HAP-1 (cell line): Measurements from ENCODE around the gene KCNJ12.
"Not testable (repeated sequence)": the region's sequence is repeated elsewhere in the genome, so short reads cannot be mapped to it uniquely, and the experiment has no call there.

Source experiments
- DNase-seq, 2 experiments: peaks; one replicate each; pipeline ENCODE4 v3.0.0-alpha.2; 2016 to 2020; ENCODE audit warnings: low spot score in 2 of 2
- H3K27me3 ChIP-seq: fragments of 250-450 bp; sonication (Bioruptor Pico); 2 replicates; pipeline ENCODE4 v1.5.1; 2020; ENCODE audit warnings: low read depth, mild to moderate bottlenecking, moderate library complexity
- H3K36me3 ChIP-seq: fragments of 250-450 bp; sonication (Bioruptor Pico); replicated peaks from 2 replicates; pipeline ENCODE4 v1.5.1; 2020; ENCODE audit warnings: mild to moderate bottlenecking
- H3K4me1 ChIP-seq: fragments of 250-450 bp; sonication (Bioruptor Pico); 2 replicates; pipeline ENCODE4 v1.5.1; 2020; ENCODE audit warnings: mild to moderate bottlenecking
- H3K4me3 ChIP-seq: fragments of 250-450 bp; sonication (Bioruptor Pico); 2 replicates; pipeline ENCODE4 v1.5.1; 2020; ENCODE audit warnings: mild to moderate bottlenecking, moderate library complexity
- H3K9me3 ChIP-seq: fragments of 250-450 bp; sonication (Bioruptor Pico); 2 replicates; pipeline ENCODE4 v1.5.1; 2020; ENCODE audit warnings: mild to moderate bottlenecking, moderate library complexity
- in situ Hi-C: fragments of 300-500 bp; cut with MboI; formaldehyde crosslinking; loops from 3 replicates; pipeline ENCODE4 v1.14.3; 2020; ENCODE audit warnings: low sequenced_read_pairs, inconsistent platforms, mixed read lengths

KCNJ12 gene

DNA sequence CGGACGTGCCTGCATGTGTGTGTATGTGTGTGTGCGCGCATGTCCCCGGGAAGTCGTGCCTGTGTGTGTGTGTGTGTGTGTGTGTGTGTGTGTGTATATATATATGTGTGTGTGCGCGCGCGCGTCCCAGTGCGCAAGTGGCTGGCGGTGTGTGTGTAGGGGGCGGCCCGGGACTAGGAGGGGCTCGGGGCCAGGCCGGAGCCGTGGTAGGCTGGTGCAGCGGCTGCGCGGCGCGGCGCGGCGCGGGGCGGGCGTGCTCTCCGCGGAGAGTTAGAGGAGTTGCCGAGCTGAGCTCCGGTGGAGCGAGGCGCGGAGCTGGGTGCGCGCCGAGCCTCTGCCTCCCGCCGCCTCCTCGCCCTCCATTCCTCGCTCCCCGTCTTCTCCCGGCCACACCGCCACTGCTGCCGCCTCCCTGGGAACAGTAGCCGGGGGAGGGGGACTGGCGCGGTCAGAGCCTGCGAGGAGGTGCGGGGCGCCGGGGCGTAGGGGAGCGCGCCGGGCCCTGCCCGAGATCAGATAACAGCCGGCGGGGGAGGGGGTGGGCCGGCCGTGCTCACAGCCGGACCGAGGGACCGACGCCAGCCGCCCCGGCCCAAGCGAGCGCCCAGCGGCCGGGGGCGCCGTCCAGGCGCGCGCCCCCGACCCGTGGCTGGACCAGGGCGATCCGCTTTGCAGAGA is at the start of gene KCNJ12:
TSS of gene KCNJ12 (plus strand) at position 277 of the 678 bp plus-strand sequence. CDS start 38,986 bp downstream, outside the sequence.
- Histone ChIP-seq H3K4me3 (no peak within 1 kb of the TSS), H3K36me3 (no peaks in the 10 kb centered on the region), H3K9me3 (no peaks in the 10 kb centered on the region), H3K27me3 (peaks cover 13% of the 10 kb centered on the region), H3K4me1 (no peaks in the 10 kb centered on the region)
- in situ Hi-C loops: no loop called here
- DNase-seq: no peak

DNA sequence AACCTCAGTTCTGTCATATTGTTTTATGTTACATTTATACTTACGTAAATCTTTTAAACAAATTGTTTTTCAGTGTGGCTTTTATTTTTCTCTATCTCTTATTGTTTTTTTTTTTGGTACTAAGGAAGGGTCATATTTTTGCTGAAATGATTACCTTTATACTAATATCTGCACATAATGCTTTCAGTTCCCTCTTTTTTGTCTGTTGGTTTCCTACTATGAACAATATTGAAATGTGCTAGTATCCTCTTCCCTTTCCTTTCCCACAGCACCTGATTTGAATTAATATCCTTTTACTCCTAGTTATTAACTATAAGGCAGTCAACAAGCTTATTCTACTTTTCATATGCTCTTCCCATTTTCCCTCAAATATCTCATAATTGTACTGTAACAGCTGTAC is 48.2 kb upstream of the KCNJ12 start:
- H3K4me3 ChIP-seq, H3K27me3 ChIP-seq, H3K4me1 ChIP-seq, DNase-seq, in situ Hi-C loops, H3K36me3 ChIP-seq, H3K9me3 ChIP-seq: not testable (repeated sequence)

DNA sequence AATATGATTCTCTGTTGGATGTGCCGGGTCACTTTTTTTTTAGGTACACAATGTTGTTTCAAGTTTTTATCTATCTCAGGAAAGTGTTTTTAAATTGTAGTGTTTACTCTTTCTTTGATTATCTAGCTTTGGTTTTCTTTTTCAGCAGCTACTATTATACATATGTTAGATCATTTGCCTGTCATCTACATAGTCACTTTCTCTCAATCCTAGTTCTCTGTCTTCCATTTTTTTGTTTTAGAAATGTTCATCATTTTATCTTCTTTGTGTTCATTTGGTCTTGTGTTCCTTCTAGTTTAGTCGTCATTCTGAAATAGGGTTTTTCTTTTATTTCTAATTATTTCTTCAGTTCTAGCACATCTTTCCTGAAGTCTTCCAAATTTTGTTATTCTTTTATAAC is 47.4 kb upstream of the KCNJ12 start:
- H3K4me3 ChIP-seq, H3K4me1 ChIP-seq, H3K27me3 ChIP-seq, DNase-seq, H3K36me3 ChIP-seq, in situ Hi-C loops, H3K9me3 ChIP-seq: not testable (repeated sequence)

GRCh38 chr17:21330436-21331160 is 45.6 kb upstream of the KCNJ12 start:
- Histone ChIP-seq H3K27me3 (no peaks in the 10 kb centered on the region), H3K9me3 (no peaks in the 10 kb centered on the region), H3K4me3 (no peak overlapping the region), H3K36me3 (no peaks in the 10 kb centered on the region), H3K4me1 (no peaks in the 10 kb centered on the region)
- no peak for DNase-seq
- in situ Hi-C loops: no loop called here

DNA sequence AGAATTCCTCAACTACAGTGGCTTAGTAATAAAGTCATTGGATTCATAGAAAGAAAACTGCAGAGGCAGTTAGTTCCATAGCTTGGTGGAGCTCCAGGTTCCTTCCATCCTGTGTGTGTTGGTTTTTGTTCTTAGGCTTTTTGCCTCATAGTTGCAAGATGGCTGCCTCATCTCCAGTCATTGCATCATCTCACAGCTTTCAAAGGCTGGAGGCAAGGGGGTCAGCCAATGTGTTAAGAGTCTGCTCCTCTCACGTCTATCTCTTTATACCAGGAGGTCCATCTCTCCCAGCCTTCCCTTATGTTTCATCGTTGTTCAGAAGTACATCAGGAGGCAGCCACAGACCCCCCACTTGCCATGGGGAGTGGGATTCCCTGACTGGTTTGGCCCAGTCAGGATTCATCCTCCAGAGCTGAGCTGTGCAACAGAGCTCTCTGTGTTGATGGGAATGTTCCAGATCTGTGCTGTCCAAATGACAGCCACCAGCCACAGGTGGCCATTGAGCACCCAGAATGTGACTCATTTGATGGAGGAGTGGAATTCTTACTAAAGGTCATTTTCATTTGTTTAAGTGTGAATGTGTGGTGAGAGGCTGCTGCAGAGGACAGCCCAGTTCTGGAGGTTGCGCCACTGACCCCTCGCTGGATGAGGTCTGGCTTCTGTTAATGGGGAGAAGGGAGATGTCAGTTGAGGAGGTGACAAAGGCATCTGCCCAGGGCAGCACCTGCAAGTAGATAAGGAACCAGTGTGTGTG is 39.4 kb upstream of the KCNJ12 start:
- H3K36me3 ChIP-seq, H3K4me1 ChIP-seq, in situ Hi-C loops, DNase-seq, H3K4me3 ChIP-seq, H3K9me3 ChIP-seq, H3K27me3 ChIP-seq: not testable (repeated sequence)

GRCh38 chr17:21337981-21338625 is 38.1 kb upstream of the KCNJ12 start:
- H3K36me3 ChIP-seq, H3K27me3 ChIP-seq, DNase-seq, H3K4me1 ChIP-seq, H3K9me3 ChIP-seq, H3K4me3 ChIP-seq, in situ Hi-C loops: not testable (repeated sequence)

DNA sequence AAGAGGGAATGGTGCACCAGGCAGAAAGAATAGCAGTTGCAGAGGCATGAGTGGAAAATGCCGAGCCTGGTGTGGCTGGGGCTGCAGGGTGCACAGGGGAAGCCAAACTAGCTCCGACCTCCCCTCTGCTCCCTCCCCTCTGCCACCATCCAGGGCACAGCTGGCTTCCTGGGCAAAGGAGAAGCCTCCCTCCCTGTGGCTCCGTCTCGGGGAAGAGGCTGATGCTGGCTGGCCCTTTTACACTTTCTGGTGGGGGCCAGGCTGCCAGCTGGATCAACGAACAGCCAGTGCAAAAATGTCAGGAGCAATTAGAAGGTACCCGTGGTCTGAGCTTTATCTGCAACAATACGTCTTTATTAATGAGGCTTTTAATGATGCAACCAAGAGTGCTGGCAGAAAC is 37.1 kb upstream of the KCNJ12 start:
- no peaks in the 10 kb centered on the region for H3K27me3 ChIP-seq
- H3K4me1 ChIP-seq: no peaks in the 10 kb centered on the region
- no peaks in the 10 kb centered on the region for H3K9me3 ChIP-seq
- DNase-seq: no peak
- in situ Hi-C loops: no loop called here
- no peak overlapping the region for H3K4me3 ChIP-seq
- no peaks in the 10 kb centered on the region for H3K36me3 ChIP-seq

DNA sequence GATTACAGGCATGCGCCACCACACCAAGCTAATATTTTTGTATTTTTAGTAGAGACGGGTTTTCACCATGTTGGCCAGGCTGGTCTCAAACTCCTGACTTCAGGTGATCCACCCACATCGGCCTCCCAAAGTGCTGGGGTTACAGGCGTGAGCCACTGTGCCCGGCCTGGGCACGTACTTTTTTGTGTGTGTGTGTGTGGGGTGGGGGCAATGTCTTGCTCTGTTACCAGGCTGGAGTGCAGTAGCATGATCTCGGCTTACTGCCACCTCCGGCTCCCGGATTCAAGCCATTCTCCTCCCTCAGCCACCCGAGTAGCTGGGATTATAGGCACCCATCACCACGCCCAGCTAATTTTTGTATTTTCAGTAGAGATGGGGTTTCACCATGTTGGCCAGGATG is 36.6 kb upstream of the KCNJ12 start:
- not testable (repeated sequence) for DNase-seq

GRCh38 chr17:21340407-21340806 is 35.8 kb upstream of the KCNJ12 start:
- in situ Hi-C loops, DNase-seq, H3K36me3 ChIP-seq, H3K4me3 ChIP-seq, H3K9me3 ChIP-seq, H3K4me1 ChIP-seq, H3K27me3 ChIP-seq: not testable (repeated sequence)

More for the DNA sequence above, 36.6 kb upstream of the KCNJ12 start:
- H3K27me3 ChIP-seq, H3K4me1 ChIP-seq, H3K4me3 ChIP-seq, H3K36me3 ChIP-seq, H3K9me3 ChIP-seq, in situ Hi-C loops: not testable (repeated sequence)

GRCh38 chr17:21341279-21341678 is 34.9 kb upstream of the KCNJ12 start:
- in situ Hi-C loops, H3K4me1 ChIP-seq, H3K27me3 ChIP-seq: not testable (repeated sequence)

GRCh38 chr17:21341925-21342540 is 34.1 kb upstream of the KCNJ12 start:
- H3K4me3 ChIP-seq, H3K36me3 ChIP-seq, H3K9me3 ChIP-seq, H3K4me1 ChIP-seq, in situ Hi-C loops, DNase-seq, H3K27me3 ChIP-seq: not testable (repeated sequence)

More at GRCh38 chr17:21341279-21341678, 34.9 kb upstream of the KCNJ12 start:
- not testable (repeated sequence) for H3K36me3 ChIP-seq, H3K4me3 ChIP-seq, H3K9me3 ChIP-seq, DNase-seq

- H3K36me3 ChIP-seq, H3K27me3 ChIP-seq, in situ Hi-C loops, H3K4me1 ChIP-seq, DNase-seq, H3K4me3 ChIP-seq, H3K9me3 ChIP-seq: not testable (repeated sequence)
Measured at GRCh38 chr17:21343061-21343949, 32.9 kb upstream of the KCNJ12 start.

DNA sequence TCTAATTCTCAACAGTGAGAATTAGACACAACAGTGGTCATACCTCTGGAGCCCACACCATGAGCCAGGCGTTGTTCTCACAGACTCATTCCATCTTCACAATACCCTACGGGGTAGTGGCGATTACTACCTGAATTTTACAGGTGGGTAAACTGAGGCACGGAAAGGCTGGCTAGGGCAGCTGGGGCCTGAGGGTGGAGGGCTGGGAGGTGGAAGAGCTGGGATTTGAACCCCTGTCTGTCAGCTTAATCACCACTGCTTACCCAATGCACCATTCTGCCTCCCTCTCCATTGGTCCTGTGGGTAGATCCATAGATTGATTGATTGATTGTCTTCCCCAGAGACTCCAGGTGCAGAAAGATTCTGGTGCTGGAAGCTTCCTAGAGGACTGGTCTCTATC is 31.4 kb upstream of the KCNJ12 start:
- H3K9me3 ChIP-seq, DNase-seq, H3K4me3 ChIP-seq, H3K36me3 ChIP-seq, H3K27me3 ChIP-seq, H3K4me1 ChIP-seq, in situ Hi-C loops: not testable (repeated sequence)
